Left ventricle myocardium inferior (tissue), 1 donor: Measurements from ENCODE around the gene TTYH1. TPM values are rescaled to one million over a fixed set of nuclear protein-coding genes. Genes with fewer than 3 reads are reported as not detected.
A peak's percentile ranks its signal among the peaks of the same experiment; 100 is the strongest.

Source experiments
- DNase-seq: peaks from one replicate; pipeline ENCODE4 v3.0.0-alpha.2; 2020
- H3K27ac ChIP-seq: fragments of 200-600 bp; replicated peaks from 2 replicates; pipeline ENCODE4 v1.8.0; 2021
- H3K27me3 ChIP-seq: fragments of 200-600 bp; 2 replicates; pipeline ENCODE4 v1.8.0; 2021; ENCODE audit warnings: low read depth
- H3K36me3 ChIP-seq: fragments of 200-600 bp; 2 replicates; pipeline ENCODE4 v1.8.0; 2021
- H3K4me1 ChIP-seq: fragments of 200-600 bp; 2 replicates; pipeline ENCODE4 v1.8.0; 2021
- H3K4me3 ChIP-seq: fragments of 200-600 bp; 2 replicates; pipeline ENCODE4 v1.8.0; 2021; ENCODE audit warnings: mild to moderate bottlenecking, moderate library complexity
- H3K9me3 ChIP-seq: fragments of 200-600 bp; replicated peaks from 2 replicates; pipeline ENCODE4 v1.8.0; 2021
- intact Hi-C: fragments of 100-400 bp; cut with micrococcal nuclease; formaldehyde crosslinking; loops from one replicate; pipeline ENCODE4 v1.11.0; 2022
- total RNA-seq: library from RNA; stranded (reverse); fragmentation: NEBNext Ultra II Directional; extraction: Animal tissue kit (Norgen Biotek cat#: 25700); gene quantifications from one replicate; pipeline ENCODE4 v1.2.1, GENCODE V29; 2021
- TF ChIP-seq, protein P1 (sequence below): fragments of 200-600 bp; IDR thresholded peaks from 2 replicates; pipeline ENCODE4 v1.8.0; 2021; ENCODE audit warnings: antibody characterized with exemption, mild to moderate bottlenecking, borderline replicate concordance
- donor health status: DM: no; HTN: yes; CAD: no; lungs with severe emphysema.

Gene TTYH1
- total RNA-seq, 1 donor from 2014 or later = 1.9 TPM

DNA sequence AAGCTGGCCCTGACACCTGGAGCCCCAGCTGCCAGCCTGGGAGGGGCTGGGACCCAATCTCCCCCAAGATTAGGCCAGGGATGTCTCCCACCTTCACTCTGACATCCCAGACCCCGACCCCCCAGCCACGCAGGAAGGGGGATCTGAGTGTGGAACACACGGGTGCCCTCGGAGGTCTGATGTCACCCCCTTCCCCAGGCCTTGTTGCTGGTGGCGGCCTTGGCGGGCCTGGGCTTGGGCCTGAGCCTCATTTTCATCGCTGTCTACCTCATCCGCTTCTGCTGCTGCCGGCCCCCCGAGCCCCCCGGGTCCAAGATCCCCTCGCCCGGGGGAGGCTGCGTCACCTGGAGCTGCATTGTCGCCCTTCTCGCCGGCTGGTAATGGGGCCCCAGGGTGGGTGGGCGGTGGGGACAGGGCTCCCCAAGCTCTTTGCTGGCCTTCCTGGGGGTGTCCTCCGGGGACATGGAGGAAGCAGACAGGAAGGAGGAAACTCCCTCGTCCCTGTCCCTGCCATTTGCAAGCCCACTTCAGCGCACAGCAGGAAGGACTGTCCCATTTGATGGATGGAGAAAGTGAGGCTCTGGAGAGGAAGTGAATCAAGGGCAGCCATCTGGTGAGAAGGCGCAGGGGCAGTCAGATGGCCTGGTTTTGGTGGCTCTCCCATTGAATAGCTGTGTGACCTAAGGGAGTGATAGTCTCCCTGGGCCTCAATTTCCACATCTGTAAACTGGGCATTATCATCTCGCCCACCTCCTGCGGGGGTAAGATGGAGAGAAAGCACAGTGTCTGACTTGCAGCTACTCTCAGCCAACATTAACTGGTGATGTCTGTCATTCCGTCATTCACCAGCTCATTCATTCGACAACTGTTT, 3.9 kb downstream of the TTYH1 start:
- H3K27ac ChIP-seq = peak overlapping the region; percentile 75
- DNase-seq = no peak
- no peaks in the 10 kb centered on the region for H3K36me3 ChIP-seq
- H3K27me3 ChIP-seq = peaks cover 99% of the 10 kb centered on the region
- peaks cover 44% of the 10 kb centered on the region for H3K4me1 ChIP-seq
- TF ChIP-seq, protein P1, sequence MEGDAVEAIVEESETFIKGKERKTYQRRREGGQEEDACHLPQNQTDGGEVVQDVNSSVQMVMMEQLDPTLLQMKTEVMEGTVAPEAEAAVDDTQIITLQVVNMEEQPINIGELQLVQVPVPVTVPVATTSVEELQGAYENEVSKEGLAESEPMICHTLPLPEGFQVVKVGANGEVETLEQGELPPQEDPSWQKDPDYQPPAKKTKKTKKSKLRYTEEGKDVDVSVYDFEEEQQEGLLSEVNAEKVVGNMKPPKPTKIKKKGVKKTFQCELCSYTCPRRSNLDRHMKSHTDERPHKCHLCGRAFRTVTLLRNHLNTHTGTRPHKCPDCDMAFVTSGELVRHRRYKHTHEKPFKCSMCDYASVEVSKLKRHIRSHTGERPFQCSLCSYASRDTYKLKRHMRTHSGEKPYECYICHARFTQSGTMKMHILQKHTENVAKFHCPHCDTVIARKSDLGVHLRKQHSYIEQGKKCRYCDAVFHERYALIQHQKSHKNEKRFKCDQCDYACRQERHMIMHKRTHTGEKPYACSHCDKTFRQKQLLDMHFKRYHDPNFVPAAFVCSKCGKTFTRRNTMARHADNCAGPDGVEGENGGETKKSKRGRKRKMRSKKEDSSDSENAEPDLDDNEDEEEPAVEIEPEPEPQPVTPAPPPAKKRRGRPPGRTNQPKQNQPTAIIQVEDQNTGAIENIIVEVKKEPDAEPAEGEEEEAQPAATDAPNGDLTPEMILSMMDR = no peak
- peak overlapping the region; percentile 23 for H3K4me3 ChIP-seq
- intact Hi-C loops = no loop called here
- no peaks in the 10 kb centered on the region for H3K9me3 ChIP-seq

DNA sequence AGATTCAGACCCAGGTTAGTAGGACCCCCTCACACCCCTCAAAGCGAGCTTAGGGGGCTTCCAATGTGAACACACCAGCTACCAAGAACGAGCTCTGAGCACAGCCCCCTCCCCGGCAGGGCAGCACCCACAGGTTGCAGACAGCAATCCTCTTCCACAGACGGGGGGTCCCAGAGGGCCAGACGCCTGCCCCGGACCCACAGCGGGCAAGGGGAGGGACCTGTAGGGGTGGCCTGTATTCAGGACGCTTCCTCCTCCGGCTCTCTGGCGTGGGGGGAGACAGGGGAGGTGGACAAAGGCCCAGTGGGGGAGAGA, 4.8 kb downstream of the TTYH1 start:
- intact Hi-C loops = no loop called here
- Histone ChIP-seq H3K27me3 (peaks cover 99% of the 10 kb centered on the region), H3K9me3 (no peaks in the 10 kb centered on the region), H3K4me1 (peaks cover 44% of the 10 kb centered on the region), H3K4me3 (peak overlapping the region; percentile 49), H3K36me3 (no peaks in the 10 kb centered on the region), H3K27ac (peak overlapping the region; percentile 75)
- no peak for DNase-seq
- TF ChIP-seq, protein P1 = no peak

DNA sequence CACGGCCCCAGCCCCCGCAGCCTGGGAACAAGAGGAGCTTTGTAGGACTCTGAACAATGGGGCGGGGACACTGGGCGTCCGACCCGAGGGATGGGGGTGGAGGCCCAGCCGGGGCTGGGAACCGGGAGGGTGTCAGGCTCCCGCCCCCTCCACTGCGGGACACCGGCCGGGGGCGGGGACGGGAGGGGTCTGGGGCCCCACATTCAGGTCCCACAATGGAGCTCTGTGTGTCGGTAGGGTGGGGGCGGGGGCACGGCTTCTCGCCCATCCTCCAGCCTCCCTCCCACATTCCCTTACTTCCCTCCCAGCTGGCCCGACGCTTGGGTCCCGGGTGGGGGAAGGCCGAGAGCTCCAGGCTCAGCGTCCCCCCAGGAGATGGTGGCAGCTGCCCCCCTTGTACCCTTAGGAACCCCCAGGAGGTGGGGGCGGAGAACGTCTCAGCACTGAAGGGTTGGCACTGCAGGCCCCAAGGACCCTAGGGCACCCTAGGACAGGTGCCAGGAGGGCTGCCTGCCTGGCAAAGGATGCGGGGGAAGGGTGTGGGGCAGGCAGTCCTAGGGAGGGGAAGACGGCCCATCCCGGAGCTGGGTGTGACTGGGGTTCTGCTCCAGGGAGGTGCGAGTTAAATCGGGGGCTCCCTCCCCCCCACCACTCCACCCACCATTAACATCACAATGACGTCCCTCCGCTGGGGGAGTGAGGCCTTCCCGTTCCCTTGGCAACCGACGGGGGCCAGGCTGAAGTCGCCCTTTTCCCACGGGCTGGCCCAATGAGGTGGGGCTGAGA, 5.3 kb downstream of the TTYH1 start:
- Histone ChIP-seq H3K4me3 (peak overlapping the region; percentile 49), H3K9me3 (no peaks in the 10 kb centered on the region), H3K27ac (peak overlapping the region; percentile 75), H3K36me3 (no peaks in the 10 kb centered on the region), H3K4me1 (peaks cover 42% of the 10 kb centered on the region), H3K27me3 (peaks cover 99% of the 10 kb centered on the region)
- intact Hi-C loops = no loop called here
- peak; percentile 55 for DNase-seq
- TF ChIP-seq, protein P1 = no peak

DNA sequence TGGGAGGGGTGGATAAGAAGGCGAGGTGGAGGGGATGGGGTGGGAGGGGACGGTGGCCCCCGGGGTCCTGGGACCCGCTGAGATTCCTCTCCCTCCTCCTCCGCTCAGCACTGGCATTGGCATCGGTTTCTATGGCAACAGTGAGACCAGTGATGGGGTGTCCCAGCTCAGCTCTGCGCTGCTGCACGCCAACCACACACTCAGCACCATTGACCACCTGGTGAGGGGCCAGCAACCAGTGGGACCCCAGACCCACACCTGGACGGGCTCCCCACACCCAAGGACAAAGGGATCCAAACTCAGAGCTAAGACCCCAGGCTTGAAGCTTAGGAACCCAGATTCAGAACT, 5.9 kb downstream of the TTYH1 start:
- DNase-seq = no peak
- Histone ChIP-seq H3K36me3 (no peaks in the 10 kb centered on the region), H3K9me3 (no peaks in the 10 kb centered on the region), H3K27me3 (peaks cover 99% of the 10 kb centered on the region), H3K4me1 (peaks cover 36% of the 10 kb centered on the region), H3K27ac (peak overlapping the region; percentile 75), H3K4me3 (no peak overlapping the region)
- intact Hi-C loops = no loop called here
- TF ChIP-seq, protein P1 = no peak

DNA sequence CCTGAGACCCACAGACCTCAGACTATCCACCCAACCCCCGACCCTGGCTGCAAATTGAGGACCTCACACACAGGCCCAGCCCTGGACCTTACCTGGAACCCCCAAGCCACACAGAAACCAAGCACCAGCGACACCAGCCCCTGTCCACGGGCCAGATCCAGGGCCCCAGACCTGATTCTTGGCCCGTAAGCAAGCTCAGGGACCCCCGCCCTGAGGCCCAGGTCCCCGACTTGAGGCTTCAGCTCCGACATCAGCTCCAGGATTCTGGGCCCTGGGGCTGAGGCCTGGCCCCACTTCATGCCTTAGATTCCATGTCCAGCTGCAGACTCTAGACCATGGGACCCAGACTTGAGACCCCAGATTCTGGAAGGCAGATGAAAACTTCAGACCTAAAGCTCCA, 6.3 kb downstream of the TTYH1 start:
- Histone ChIP-seq H3K36me3 (no peaks in the 10 kb centered on the region), H3K9me3 (no peaks in the 10 kb centered on the region), H3K4me1 (peaks cover 33% of the 10 kb centered on the region), H3K27me3 (peaks cover 99% of the 10 kb centered on the region), H3K4me3 (no peak overlapping the region), H3K27ac (peak overlapping the region; percentile 75)
- TF ChIP-seq, protein P1 = no peak
- intact Hi-C loops = no loop called here
- DNase-seq = no peak
